Activated T-cell treated with anti-CD3 and anti-CD28 coated beads, Interleukin-2, amount 50 U/mL, for 4 hours (primary cell): Measurements from ENCODE around the gene PTPRE. TPM values are rescaled to one million over a fixed set of nuclear protein-coding genes. Genes with fewer than 3 reads are reported as not detected.

Source experiments
- ATAC-seq, 2 donors: fragments of 200-7000 bp; cut with Tn5 transposase; one replicate each; pipeline ENCODE4 v1.10.0; 2021
- DNase-seq: peaks from one replicate; pipeline ENCODE4 v3.0.0-alpha.2; 2020
- H3K27me3 Mint-ChIP-seq: one replicate; pipeline ENCODE4 v1.8.0; 2021; ENCODE audit warnings: low read depth, mixed read lengths
- H3K36me3 Mint-ChIP-seq: one replicate; pipeline ENCODE4 v1.8.0; 2022; ENCODE audit warnings: mixed read lengths; ENCODE audit not compliant: insufficient read depth
- H3K4me1 Mint-ChIP-seq: one replicate; pipeline ENCODE4 v1.8.0; 2021; ENCODE audit warnings: low read depth, mixed read lengths
- H3K4me3 Mint-ChIP-seq: one replicate; pipeline ENCODE4 v1.8.0; 2021; ENCODE audit warnings: mild to moderate bottlenecking, moderate library complexity, mixed read lengths
- H3K9me3 Mint-ChIP-seq: one replicate; pipeline ENCODE4 v1.8.0; 2021; ENCODE audit warnings: mixed read lengths
- total RNA-seq, 3 donors: library from RNA; stranded (reverse); gene quantifications; one replicate each; pipeline ENCODE4 v1.2.1, GENCODE V29; 2021

The PTPRE gene
- total RNA-seq, 3 donors from 2014 or later, result 35.8 to 49.1 (median 46.1) TPM

GRCh38 chr10:127877116-127877515 is 29.8 kb upstream of the PTPRE start:
- Mint-ChIP-seq H3K27me3 (peaks cover 12% of the 10 kb centered on the region), H3K4me3 (no peak overlapping the region), H3K36me3 (no peaks in the 10 kb centered on the region), H3K9me3 (no peaks in the 10 kb centered on the region), H3K4me1 (peaks cover 8% of the 10 kb centered on the region)
- ATAC-seq, result no peak
- DNase-seq, result no peak

GRCh38 chr10:127877699-127878098 is 29.2 kb upstream of the PTPRE start:
- H3K36me3 Mint-ChIP-seq, result no peaks in the 10 kb centered on the region
- H3K4me3 Mint-ChIP-seq, result no peak overlapping the region
- peaks cover 9% of the 10 kb centered on the region for H3K27me3 Mint-ChIP-seq
- ATAC-seq, result no peak
- H3K4me1 Mint-ChIP-seq, result peaks cover 8% of the 10 kb centered on the region
- DNase-seq, result no peak
- no peaks in the 10 kb centered on the region for H3K9me3 Mint-ChIP-seq

GRCh38 chr10:127878475-127879055 is 28.3 kb upstream of the PTPRE start:
- H3K4me1 Mint-ChIP-seq, result peaks cover 8% of the 10 kb centered on the region
- ATAC-seq (no peak), DNase-seq (no peak)
- H3K36me3 Mint-ChIP-seq, result no peaks in the 10 kb centered on the region
- H3K27me3 Mint-ChIP-seq, result peaks cover 7% of the 10 kb centered on the region
- H3K9me3 Mint-ChIP-seq, result no peaks in the 10 kb centered on the region
- H3K4me3 Mint-ChIP-seq, result no peak overlapping the region

- DNase-seq (no peak), ATAC-seq (no peak)
- Mint-ChIP-seq H3K4me1 (peaks cover 8% of the 10 kb centered on the region), H3K4me3 (no peak overlapping the region), H3K27me3 (no peaks in the 10 kb centered on the region), H3K9me3 (no peaks in the 10 kb centered on the region), H3K36me3 (no peaks in the 10 kb centered on the region)
Observed at GRCh38 chr10:127880557-127880956, 26.3 kb upstream of the PTPRE start.

- no peak for DNase-seq
- no peaks in the 10 kb centered on the region for H3K36me3 Mint-ChIP-seq
- H3K4me3 Mint-ChIP-seq, result no peak overlapping the region
- peaks cover 2% of the 10 kb centered on the region for H3K27me3 Mint-ChIP-seq
- H3K9me3 Mint-ChIP-seq, result no peaks in the 10 kb centered on the region
- peaks cover 8% of the 10 kb centered on the region for H3K4me1 Mint-ChIP-seq
- ATAC-seq, result no peak
Observed at GRCh38 chr10:127881262-127881661, 25.6 kb upstream of the PTPRE start.

GRCh38 chr10:127882391-127882790 is 24.5 kb upstream of the PTPRE start:
- Mint-ChIP-seq H3K4me1 (peaks cover 8% of the 10 kb centered on the region), H3K9me3 (no peaks in the 10 kb centered on the region), H3K27me3 (peaks cover 5% of the 10 kb centered on the region), H3K4me3 (no peak overlapping the region), H3K36me3 (no peaks in the 10 kb centered on the region)
- DNase-seq (no peak), ATAC-seq (no peak)

GRCh38 chr10:127882801-127883459 is 24.0 kb upstream of the PTPRE start:
- Mint-ChIP-seq H3K9me3 (no peaks in the 10 kb centered on the region), H3K36me3 (no peaks in the 10 kb centered on the region), H3K27me3 (peaks cover 8% of the 10 kb centered on the region), H3K4me3 (no peak overlapping the region), H3K4me1 (peaks cover 8% of the 10 kb centered on the region)
- no peak for DNase-seq
- ATAC-seq, result no peak

GRCh38 chr10:127883516-127883915 is 23.4 kb upstream of the PTPRE start:
- H3K4me1 Mint-ChIP-seq, result peaks cover 8% of the 10 kb centered on the region
- H3K27me3 Mint-ChIP-seq, result peaks cover 10% of the 10 kb centered on the region
- DNase-seq (no peak), ATAC-seq (no peak)
- H3K9me3 Mint-ChIP-seq, result no peaks in the 10 kb centered on the region
- H3K36me3 Mint-ChIP-seq, result no peaks in the 10 kb centered on the region
- H3K4me3 Mint-ChIP-seq, result no peak overlapping the region

- ATAC-seq, result no peak
- H3K9me3 Mint-ChIP-seq, result no peaks in the 10 kb centered on the region
- peaks cover 8% of the 10 kb centered on the region for H3K4me1 Mint-ChIP-seq
- no peaks in the 10 kb centered on the region for H3K36me3 Mint-ChIP-seq
- H3K27me3 Mint-ChIP-seq, result peaks cover 10% of the 10 kb centered on the region
- H3K4me3 Mint-ChIP-seq, result no peak overlapping the region
- no peak for DNase-seq
Observed at GRCh38 chr10:127884501-127884900, 22.4 kb upstream of the PTPRE start.

GRCh38 chr10:127886371-127887051 is 20.4 kb upstream of the PTPRE start:
- Mint-ChIP-seq H3K27me3 (peaks cover 10% of the 10 kb centered on the region), H3K4me3 (no peak overlapping the region), H3K4me1 (no peaks in the 10 kb centered on the region), H3K9me3 (no peaks in the 10 kb centered on the region), H3K36me3 (no peaks in the 10 kb centered on the region)
- DNase-seq, result no peak
- no peak for ATAC-seq

- peaks cover 10% of the 10 kb centered on the region for H3K27me3 Mint-ChIP-seq
- no peaks in the 10 kb centered on the region for H3K4me1 Mint-ChIP-seq
- ATAC-seq, result no peak
- H3K36me3 Mint-ChIP-seq, result no peaks in the 10 kb centered on the region
- H3K4me3 Mint-ChIP-seq, result no peak overlapping the region
- no peaks in the 10 kb centered on the region for H3K9me3 Mint-ChIP-seq
- DNase-seq, result no peak
Observed at GRCh38 chr10:127887541-127888415, 19.1 kb upstream of the PTPRE start.

GRCh38 chr10:127888521-127889312 is 18.2 kb upstream of the PTPRE start:
- no peaks in the 10 kb centered on the region for H3K9me3 Mint-ChIP-seq
- ATAC-seq, result no peak
- H3K27me3 Mint-ChIP-seq, result peaks cover 11% of the 10 kb centered on the region
- no peaks in the 10 kb centered on the region for H3K4me1 Mint-ChIP-seq
- H3K4me3 Mint-ChIP-seq, result no peak overlapping the region
- H3K36me3 Mint-ChIP-seq, result no peaks in the 10 kb centered on the region
- no peak for DNase-seq

GRCh38 chr10:127889605-127890195 is 17.2 kb upstream of the PTPRE start:
- peaks cover 11% of the 10 kb centered on the region for H3K27me3 Mint-ChIP-seq
- ATAC-seq (no peak), DNase-seq (no peak)
- H3K9me3 Mint-ChIP-seq, result no peaks in the 10 kb centered on the region
- no peaks in the 10 kb centered on the region for H3K36me3 Mint-ChIP-seq
- no peaks in the 10 kb centered on the region for H3K4me1 Mint-ChIP-seq
- no peak overlapping the region for H3K4me3 Mint-ChIP-seq
